HepG2 (cell line): ENCODE results near the gene GRIK5. TPM values are rescaled to one million over a fixed set of nuclear protein-coding genes. Genes with fewer than 3 reads are reported as not detected.

ENCODE experiments used
- RBM39 ChIP-seq: fragments of 200-400 bp; formaldehyde crosslinking; IDR thresholded peaks from one replicate; pipeline ENCODE4 v1.6.1; 2018; ENCODE audit warnings: antibody characterized with exemption, mild to moderate bottlenecking, low read depth, low read length; ENCODE audit not compliant: poor library complexity, severe bottlenecking
- ZC3H13 ChIP-seq: sonication (generic); formaldehyde crosslinking; IDR thresholded peaks from 2 replicates; pipeline ENCODE4 v1.8.1; 2023; ENCODE audit warnings: mild to moderate bottlenecking, missing genetic modification reagents, moderate library complexity
- ZNF468 ChIP-seq: sonication (generic); formaldehyde crosslinking; IDR thresholded peaks from 2 replicates; pipeline ENCODE4 v1.8.0; 2022; ENCODE audit warnings: mild to moderate bottlenecking, moderate library complexity, missing genetic modification reagents
- ZNF781 ChIP-seq: sonication (generic); formaldehyde crosslinking; IDR thresholded peaks from 2 replicates; pipeline ENCODE4 v1.5.1; 2020; ENCODE audit warnings: borderline replicate concordance, mild to moderate bottlenecking, missing genetic modification reagents; ENCODE audit errors: not compliant biosample characterization
- polyA plus RNA-seq, 8 experiments: library from polyadenylated mRNA; depleted of rRNA in 3 of 8; stranded (reverse) in 7 of 8; unstranded in 1 of 8; fragments of >200 nt; fragmentation: Illumina TruSeq in 4 of 8; extraction: Trizol in 4 of 8; gene quantifications; 2 replicates each; pipeline versions ENCODE4 v1.2.1 to v1.2.3, GENCODE V29; 2011 to 2016; ENCODE audit warnings: low read depth in 4 of 8, missing spikeins in 1 of 8, mixed read lengths in 1 of 8; ENCODE audit not compliant: insufficient read depth in 1 of 8
- total RNA-seq, 5 experiments: library from RNA; depleted of rRNA; stranded (reverse); fragments of >200 nt; fragmentation: Illumina TruSeq; extraction: Trizol; gene quantifications; 2 replicates each; pipeline ENCODE4 v1.2.3, GENCODE V29; 2016; ENCODE audit warnings: low read depth in 1 of 5
- TF ChIP-seq, protein P1 (sequence below): IDR thresholded peaks from 2 replicates; pipeline ENCODE4 v1.6.1; 2016; ENCODE audit warnings: low read depth
- TF ChIP-seq, protein P2 (sequence below): sonication (generic); formaldehyde crosslinking; IDR thresholded peaks from 2 replicates; pipeline ENCODE4 v1.5.0; 2020; ENCODE audit warnings: missing genetic modification reagents, mild to moderate bottlenecking, borderline replicate concordance
- TF ChIP-seq, protein P3 (sequence below): sonication (generic); formaldehyde crosslinking; IDR thresholded peaks from 2 replicates; pipeline ENCODE4 v1.5.1; 2020; ENCODE audit warnings: mild to moderate bottlenecking, missing genetic modification reagents, moderate library complexity
- TF ChIP-seq, protein P4 (sequence below): sonication (generic); formaldehyde crosslinking; IDR thresholded peaks from 2 replicates; pipeline ENCODE4 v1.8.1; 2022; ENCODE audit warnings: low read depth, mild to moderate bottlenecking, missing genetic modification reagents
- TF ChIP-seq, protein P5 (sequence below): sonication (generic); formaldehyde crosslinking; IDR thresholded peaks from 2 replicates; pipeline ENCODE4 v1.4.0; 2020; ENCODE audit warnings: mild to moderate bottlenecking, missing genetic modification reagents, borderline replicate concordance

GRIK5 gene
- total and polyA plus RNA-seq, 2 of the 13 experiments (the other 11 are each of a cell fraction or from before 2014, with no cell fraction given): not detected

DNA sequence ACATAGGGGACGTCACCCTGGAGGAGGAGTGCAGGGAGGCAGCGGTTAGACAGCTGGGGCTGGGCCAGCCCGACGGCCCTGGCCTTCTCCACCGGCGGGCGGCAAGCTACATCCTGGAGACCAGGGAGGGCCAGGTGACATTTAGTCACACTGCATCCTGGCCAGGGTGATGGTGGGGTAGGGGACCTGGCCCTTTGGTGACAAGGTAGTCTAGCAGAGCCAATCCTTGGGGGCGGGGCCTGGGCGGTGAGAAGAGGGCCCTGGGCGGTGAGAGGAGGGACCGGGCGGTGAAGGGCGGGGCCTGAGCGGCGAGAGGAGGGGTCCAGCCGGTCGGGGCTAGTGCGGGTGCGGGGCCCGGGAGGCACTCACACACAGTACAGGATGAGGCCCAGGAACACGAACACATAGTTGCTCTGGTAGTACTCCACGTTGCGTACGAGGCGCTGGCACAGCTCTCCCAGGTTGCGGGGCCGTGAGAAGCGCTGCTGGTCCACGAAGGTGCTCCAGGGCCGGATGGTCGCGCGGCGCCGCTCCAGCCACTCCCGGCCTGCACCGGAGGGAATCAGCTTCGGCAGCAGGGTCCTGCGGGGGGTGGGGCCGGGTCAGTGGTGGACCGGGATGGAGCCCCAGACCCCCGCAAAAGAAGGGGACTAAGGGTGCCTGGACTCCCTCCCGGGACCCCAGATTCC lies 111.5 kb downstream of the GRIK5 start (continued):
- TF ChIP-seq, protein P1, sequence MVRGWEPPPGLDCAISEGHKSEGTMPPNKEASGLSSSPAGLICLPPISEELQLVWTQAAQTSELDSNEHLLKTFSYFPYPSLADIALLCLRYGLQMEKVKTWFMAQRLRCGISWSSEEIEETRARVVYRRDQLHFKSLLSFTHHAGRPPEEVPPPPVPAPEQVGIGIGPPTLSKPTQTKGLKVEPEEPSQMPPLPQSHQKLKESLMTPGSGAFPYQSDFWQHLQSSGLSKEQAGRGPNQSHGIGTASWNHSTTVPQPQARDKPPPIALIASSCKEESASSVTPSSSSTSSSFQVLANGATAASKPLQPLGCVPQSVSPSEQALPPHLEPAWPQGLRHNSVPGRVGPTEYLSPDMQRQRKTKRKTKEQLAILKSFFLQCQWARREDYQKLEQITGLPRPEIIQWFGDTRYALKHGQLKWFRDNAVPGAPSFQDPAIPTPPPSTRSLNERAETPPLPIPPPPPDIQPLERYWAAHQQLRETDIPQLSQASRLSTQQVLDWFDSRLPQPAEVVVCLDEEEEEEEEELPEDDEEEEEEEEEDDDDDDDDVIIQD: no peak
- TF ChIP-seq, protein P2, sequence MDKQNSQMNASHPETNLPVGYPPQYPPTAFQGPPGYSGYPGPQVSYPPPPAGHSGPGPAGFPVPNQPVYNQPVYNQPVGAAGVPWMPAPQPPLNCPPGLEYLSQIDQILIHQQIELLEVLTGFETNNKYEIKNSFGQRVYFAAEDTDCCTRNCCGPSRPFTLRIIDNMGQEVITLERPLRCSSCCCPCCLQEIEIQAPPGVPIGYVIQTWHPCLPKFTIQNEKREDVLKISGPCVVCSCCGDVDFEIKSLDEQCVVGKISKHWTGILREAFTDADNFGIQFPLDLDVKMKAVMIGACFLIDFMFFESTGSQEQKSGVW (CRISPR knock-in tag): no peak
- TF ChIP-seq RBM39: no peak
- TF ChIP-seq, protein P3, sequence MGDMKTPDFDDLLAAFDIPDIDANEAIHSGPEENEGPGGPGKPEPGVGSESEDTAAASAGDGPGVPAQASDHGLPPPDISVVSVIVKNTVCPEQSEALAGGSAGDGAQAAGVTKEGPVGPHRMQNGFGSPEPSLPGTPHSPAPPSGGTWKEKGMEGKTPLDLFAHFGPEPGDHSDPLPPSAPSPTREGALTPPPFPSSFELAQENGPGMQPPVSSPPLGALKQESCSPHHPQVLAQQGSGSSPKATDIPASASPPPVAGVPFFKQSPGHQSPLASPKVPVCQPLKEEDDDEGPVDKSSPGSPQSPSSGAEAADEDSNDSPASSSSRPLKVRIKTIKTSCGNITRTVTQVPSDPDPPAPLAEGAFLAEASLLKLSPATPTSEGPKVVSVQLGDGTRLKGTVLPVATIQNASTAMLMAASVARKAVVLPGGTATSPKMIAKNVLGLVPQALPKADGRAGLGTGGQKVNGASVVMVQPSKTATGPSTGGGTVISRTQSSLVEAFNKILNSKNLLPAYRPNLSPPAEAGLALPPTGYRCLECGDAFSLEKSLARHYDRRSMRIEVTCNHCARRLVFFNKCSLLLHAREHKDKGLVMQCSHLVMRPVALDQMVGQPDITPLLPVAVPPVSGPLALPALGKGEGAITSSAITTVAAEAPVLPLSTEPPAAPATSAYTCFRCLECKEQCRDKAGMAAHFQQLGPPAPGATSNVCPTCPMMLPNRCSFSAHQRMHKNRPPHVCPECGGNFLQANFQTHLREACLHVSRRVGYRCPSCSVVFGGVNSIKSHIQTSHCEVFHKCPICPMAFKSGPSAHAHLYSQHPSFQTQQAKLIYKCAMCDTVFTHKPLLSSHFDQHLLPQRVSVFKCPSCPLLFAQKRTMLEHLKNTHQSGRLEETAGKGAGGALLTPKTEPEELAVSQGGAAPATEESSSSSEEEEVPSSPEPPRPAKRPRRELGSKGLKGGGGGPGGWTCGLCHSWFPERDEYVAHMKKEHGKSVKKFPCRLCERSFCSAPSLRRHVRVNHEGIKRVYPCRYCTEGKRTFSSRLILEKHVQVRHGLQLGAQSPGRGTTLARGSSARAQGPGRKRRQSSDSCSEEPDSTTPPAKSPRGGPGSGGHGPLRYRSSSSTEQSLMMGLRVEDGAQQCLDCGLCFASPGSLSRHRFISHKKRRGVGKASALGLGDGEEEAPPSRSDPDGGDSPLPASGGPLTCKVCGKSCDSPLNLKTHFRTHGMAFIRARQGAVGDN: peak; percentile 59
- TF ChIP-seq, protein P4, sequence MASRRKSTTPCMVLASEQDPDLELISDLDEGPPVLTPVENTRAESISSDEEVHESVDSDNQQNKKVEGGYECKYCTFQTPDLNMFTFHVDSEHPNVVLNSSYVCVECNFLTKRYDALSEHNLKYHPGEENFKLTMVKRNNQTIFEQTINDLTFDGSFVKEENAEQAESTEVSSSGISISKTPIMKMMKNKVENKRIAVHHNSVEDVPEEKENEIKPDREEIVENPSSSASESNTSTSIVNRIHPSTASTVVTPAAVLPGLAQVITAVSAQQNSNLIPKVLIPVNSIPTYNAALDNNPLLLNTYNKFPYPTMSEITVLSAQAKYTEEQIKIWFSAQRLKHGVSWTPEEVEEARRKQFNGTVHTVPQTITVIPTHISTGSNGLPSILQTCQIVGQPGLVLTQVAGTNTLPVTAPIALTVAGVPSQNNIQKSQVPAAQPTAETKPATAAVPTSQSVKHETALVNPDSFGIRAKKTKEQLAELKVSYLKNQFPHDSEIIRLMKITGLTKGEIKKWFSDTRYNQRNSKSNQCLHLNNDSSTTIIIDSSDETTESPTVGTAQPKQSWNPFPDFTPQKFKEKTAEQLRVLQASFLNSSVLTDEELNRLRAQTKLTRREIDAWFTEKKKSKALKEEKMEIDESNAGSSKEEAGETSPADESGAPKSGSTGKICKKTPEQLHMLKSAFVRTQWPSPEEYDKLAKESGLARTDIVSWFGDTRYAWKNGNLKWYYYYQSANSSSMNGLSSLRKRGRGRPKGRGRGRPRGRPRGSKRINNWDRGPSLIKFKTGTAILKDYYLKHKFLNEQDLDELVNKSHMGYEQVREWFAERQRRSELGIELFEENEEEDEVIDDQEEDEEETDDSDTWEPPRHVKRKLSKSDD: peak; percentile 42; the same call in 1 of the 2 replicates
- TF ChIP-seq ZNF468 (CRISPR knock-in tag): 0 out of 2 replicates have a peak, but pooled peaks have one; percentile 49
- peak; percentile 48 for TF ChIP-seq ZNF781 (CRISPR knock-in tag)
- TF ChIP-seq, protein P5, sequence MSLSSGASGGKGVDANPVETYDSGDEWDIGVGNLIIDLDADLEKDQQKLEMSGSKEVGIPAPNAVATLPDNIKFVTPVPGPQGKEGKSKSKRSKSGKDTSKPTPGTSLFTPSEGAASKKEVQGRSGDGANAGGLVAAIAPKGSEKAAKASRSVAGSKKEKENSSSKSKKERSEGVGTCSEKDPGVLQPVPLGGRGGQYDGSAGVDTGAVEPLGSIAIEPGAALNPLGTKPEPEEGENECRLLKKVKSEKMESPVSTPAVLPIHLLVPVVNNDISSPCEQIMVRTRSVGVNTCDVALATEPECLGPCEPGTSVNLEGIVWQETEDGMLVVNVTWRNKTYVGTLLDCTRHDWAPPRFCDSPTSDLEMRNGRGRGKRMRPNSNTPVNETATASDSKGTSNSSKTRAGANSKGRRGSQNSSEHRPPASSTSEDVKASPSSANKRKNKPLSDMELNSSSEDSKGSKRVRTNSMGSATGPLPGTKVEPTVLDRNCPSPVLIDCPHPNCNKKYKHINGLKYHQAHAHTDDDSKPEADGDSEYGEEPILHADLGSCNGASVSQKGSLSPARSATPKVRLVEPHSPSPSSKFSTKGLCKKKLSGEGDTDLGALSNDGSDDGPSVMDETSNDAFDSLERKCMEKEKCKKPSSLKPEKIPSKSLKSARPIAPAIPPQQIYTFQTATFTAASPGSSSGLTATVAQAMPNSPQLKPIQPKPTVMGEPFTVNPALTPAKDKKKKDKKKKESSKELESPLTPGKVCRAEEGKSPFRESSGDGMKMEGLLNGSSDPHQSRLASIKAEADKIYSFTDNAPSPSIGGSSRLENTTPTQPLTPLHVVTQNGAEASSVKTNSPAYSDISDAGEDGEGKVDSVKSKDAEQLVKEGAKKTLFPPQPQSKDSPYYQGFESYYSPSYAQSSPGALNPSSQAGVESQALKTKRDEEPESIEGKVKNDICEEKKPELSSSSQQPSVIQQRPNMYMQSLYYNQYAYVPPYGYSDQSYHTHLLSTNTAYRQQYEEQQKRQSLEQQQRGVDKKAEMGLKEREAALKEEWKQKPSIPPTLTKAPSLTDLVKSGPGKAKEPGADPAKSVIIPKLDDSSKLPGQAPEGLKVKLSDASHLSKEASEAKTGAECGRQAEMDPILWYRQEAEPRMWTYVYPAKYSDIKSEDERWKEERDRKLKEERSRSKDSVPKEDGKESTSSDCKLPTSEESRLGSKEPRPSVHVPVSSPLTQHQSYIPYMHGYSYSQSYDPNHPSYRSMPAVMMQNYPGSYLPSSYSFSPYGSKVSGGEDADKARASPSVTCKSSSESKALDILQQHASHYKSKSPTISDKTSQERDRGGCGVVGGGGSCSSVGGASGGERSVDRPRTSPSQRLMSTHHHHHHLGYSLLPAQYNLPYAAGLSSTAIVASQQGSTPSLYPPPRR (CRISPR knock-in tag): no peak
- no peak for TF ChIP-seq ZC3H13 (CRISPR knock-in tag)
